Daoy (cell line): Measurements from ENCODE around the gene H2BW2. TPM values are rescaled to one million over a fixed set of nuclear protein-coding genes. Genes with fewer than 3 reads are reported as not detected.
"Not testable (repeated sequence)": the region's sequence is repeated elsewhere in the genome, so short reads cannot be mapped to it uniquely, and the experiment has no call there.

Experiments
- DNase-seq: peaks from one replicate; pipeline ENCODE4 v3.0.0-alpha.2; 2015; ENCODE audit warnings: low read depth
- total RNA-seq: library from RNA; depleted of rRNA; stranded (reverse); fragments of >200 nt; shearing (Covaris generic); gene quantifications from 2 replicates; pipeline ENCODE4 v1.2.3, GENCODE V29; 2014; rRNA removed

The H2BW2 gene
- total RNA-seq, result not detected in 2 replicates

- DNase-seq, result no peak
These were observed at the start of gene H2BW2 for GRCh38 chrX:104039689-104040505. Gene H2BW2, plus strand, starts transcription at chrX:104039956. Its CDS starts 39 bp downstream, at chrX:104039995.

DNA sequence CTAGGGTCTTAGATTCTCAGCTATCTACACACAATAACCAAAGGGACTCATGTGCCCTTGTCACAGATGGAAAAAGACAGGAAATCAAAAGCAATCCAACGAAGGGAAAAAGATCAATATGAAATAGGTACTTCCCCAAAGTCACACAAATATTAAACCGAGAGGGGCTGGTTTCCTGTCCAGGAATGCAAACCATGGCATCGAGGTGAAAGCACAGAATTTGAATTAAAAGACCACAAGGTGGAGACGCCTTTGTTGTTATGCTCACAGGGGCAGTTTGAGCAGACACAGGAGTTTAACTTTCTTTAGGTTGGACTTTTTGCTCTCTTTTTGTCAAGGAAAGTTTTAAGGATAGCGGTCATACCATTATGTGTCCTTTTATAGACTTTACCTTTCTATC, 40.5 kb upstream of the H2BW2 start:
- no peak for DNase-seq

DNA sequence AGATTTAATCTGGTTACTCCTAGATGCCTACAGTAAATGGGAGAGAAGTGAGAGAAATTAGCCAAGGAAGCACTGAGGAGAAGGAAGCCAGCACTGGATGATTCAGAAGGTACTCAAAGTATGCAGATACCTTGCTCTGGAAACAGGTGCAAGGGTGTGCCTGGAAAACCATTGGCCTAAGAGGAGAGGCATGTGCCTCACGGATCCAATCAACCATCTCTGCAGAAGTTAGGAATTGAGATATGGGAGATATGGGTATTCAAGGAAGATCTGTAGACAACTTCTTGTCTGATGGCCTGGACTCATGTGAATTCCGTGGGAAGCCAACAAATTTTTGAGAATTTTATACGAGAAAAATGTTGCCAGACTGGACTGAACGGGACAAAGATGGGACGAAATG, 30.9 kb upstream of the H2BW2 start:
- no peak for DNase-seq

DNA sequence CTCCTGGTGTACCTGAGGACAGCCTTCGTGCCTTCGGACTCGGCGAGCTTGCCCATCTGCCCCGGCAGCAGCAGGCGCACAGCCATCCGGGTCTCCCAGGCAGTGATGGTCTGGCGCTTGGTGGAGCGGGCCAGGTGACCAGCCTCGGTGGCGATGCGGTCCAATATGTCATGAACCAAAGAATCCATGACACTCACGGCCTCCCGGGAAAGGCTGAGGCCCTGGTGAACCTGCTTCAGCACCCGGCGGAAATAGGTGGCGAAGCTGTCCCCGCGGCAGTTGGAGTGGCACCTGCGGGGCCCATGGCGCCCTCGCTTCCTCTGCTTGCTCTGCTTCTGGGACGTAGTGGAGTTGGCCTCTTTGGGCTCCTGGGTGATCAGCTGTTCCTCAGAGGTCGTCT, 26.6 kb upstream of the H2BW2 start:
- DNase-seq, result no peak

GRCh38 chrX:104013606-104014005, 26.1 kb upstream of the H2BW2 start, which contains the start of gene H2BW1:
Gene H2BW1, minus strand, starts transcription at chrX:104013708. Its CDS starts 132 bp downstream, at chrX:104013576.
- DNase-seq, result no peak

GRCh38 chrX:104015576-104015975, 24.2 kb upstream of the H2BW2 start:
- DNase-seq, result not testable (repeated sequence)

- DNase-seq, result no peak
These were observed 21.6 kb upstream of the H2BW2 start for GRCh38 chrX:104018126-104018525.

DNA sequence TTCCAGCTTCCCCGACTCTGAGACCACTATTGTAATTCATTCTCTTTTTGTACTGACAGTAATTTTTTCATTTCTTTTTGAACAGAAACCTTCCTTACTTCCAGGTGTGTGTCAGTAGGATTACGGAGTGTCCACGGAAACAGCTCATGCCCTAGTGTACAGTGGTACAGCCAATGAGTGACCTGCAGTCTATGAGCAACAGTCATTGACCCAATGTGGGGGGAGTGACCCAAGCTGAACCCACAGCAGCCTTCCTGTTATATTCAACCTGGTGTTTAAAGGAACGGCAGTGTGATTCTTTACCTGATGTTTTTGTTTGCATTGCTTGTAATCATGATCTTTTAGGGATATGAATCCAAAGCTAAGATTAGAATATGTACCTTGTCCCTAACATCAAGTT, 1.2 kb downstream of the H2BW2 start:
- no peak for DNase-seq

GRCh38 chrX:104045642-104046041, 5.9 kb downstream of the H2BW2 start:
- DNase-seq, result no peak

DNA sequence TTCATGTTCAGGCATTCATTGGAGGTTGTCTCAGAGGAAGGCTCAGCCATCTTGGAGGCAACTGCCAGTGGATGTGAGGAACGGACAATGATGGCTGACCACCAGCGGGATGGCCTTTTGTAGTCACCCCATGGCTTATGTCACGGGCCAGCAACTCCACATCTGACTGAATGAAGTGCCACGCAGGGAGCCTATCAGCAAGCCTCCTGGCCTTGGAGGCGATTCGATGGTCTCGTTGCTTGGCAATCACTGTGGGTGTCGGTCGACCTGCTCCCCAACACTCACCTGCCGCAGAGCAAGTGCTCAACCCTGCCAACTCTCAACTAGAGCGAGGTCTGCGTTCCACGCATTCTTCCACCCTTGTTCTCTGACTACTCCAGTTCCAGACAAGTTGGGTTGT, 7.4 kb downstream of the H2BW2 start:
- no peak for DNase-seq

DNA sequence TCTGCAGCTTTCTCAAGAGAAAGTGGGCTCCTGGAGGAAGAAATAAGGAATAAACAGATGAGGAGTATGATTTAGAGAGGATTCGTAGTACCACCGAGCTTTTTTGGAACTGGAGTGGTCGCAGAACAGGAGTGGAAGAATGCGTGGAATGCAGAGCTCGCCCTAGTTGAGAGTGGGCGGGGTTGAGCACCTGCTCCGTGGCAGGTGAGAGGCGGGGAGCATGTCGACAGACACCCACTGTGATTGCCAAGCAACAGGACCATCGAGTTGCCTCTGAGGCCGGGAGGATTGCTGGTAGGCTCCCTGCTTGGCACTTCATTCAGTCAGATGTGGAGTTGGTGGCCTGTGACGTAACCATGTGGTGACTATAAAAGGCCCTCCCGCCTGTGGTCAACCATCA, 15.2 kb downstream of the H2BW2 start:
- not testable (repeated sequence) for DNase-seq

GRCh38 chrX:104062636-104063035, 22.9 kb downstream of the H2BW2 start:
- DNase-seq, result not testable (repeated sequence)

DNA sequence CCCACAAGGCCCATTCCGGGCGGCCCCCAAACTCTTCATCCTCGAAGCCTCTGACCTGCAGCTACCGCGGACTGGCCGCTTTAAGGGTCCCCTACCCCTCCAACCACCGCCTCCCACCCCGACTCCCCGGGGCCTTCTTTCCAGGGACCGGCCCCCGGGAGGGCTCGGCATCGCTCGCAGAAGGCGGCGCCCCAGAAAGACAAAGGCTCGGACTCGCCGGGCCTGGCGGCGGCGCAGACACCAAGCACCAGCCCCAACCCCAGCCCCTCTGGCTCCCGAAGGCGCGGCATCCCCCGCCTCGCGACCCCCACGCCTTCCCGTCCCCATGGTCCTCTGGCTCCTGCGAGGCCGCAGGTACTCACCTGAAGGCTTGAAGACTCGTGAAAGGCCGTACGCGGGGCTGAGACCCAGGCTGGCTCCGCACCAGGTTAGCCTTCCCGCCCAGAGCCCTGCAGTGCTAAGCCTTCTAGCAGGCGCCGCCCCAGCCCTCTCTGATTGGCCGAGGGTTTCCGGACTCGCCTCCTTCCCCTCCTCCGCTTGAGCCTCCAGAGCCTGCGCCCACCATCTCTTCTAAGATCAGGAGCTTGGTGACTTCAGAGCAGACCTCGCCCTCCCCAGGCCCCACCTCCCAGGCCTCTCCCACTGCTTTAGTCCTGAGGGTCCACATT, 36.2 kb downstream of the H2BW2 start, which contains the start of gene TMSB15C:
Gene TMSB15C (minus strand): TSS at position 459 of the 668 bp plus-strand sequence.
- DNase-seq, result not testable (repeated sequence)

GRCh38 chrX:104077854-104078253, 38.1 kb downstream of the H2BW2 start:
- DNase-seq, result not testable (repeated sequence)

DNA sequence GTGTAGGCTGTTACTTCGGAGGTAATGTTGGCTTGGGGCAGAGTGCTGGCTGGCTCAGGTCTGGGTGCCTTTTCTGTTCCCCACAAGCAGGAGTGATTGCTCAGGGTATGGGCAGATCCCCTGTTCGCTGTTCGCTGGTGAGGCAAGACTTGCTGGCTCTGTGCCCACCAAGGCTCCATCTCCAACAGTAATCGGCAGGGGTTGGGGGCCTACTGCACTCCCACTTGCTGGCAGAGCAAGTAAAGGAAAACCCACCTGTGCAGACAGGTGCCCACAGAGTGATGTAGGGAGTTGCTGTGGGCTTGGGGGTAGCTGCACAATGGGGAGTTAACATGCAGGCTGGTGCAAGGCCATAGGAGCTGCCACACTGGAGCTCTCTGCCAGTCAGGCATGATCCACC, 44.3 kb downstream of the H2BW2 start:
- no peak for DNase-seq

- DNase-seq, result no peak
These were observed 45.0 kb downstream of the H2BW2 start for GRCh38 chrX:104084534-104085277.

GRCh38 chrX:104085477-104085876, 45.7 kb downstream of the H2BW2 start:
- DNase-seq, result no peak

DNA sequence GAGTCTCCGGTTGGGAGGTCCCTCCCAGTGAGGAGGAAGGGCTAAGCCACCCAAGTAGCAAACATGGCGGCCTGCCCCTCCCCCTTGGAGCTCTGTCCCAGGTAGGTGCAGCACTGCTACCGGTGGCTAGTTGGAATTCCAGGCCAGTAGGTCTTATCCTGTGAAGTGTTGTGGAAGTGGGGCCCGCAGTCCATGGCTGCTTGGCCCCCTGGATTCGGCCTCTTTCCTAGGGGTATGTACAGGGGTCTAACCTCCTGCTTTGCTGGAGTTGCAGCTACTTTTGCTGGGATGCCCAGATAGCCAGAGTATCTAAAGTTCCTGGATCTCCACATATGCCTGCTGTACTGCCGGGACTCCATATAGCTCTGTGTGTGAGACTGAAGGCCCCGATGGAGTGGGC, 46.2 kb downstream of the H2BW2 start:
- no peak for DNase-seq
